K562 (cell line): ENCODE data around the gene RASIP1. TPM values are rescaled to one million over a fixed set of nuclear protein-coding genes. Genes with fewer than 3 reads are reported as not detected.

ENCODE experiments used
- HDAC8 ChIP-seq: fragments of 450-650 bp; IDR thresholded peaks from 2 replicates; pipeline ENCODE4 v1.6.1; 2016; ENCODE audit warnings: mild to moderate bottlenecking, missing genetic modification characterization, moderate library complexity, missing compliant biosample characterization
- MCM7 ChIP-seq, 2 experiments: fragments of 450-650 bp; IDR thresholded peaks; 2 replicates each; pipeline ENCODE4 v1.6.1; 2016 to 2018
- MYC ChIP-seq, 2 experiments: fragments of 250-450 bp in 1 of 2; sonication (Bioruptor Pico) in 1 of 2; IDR thresholded peaks; 2 replicates each; pipeline versions ENCODE4 v1.5.1 to v1.6.1; 2012 to 2021; ENCODE audit warnings: low read depth in 2 of 2, borderline replicate concordance in 1 of 2, improper control_type of control experiment in 1 of 2, low read length in 1 of 2, mild to moderate bottlenecking in 1 of 2, moderate library complexity in 1 of 2
- NELFE ChIP-seq: IDR thresholded peaks from 2 replicates; pipeline ENCODE4 v1.6.1; 2011; ENCODE audit warnings: mild to moderate bottlenecking; ENCODE audit not compliant: insufficient read depth, insufficient read length
- ZNF584 ChIP-seq: fragments of 200-800 bp; sonication (Bioruptor generic); IDR thresholded peaks from 2 replicates; pipeline ENCODE4 v1.6.1; 2016; ENCODE audit warnings: low read depth, mild to moderate bottlenecking, missing genetic modification characterization, missing compliant biosample characterization
- polyA plus RNA-seq, 8 experiments: library from polyadenylated mRNA; depleted of rRNA in 4 of 8; stranded (reverse) in 5 of 8; unstranded in 3 of 8; fragments of >200 nt; fragmentation: Nextera tagmentation in 2 of 8; fragmentation: Illumina TruSeq in 1 of 8; extraction: Ambion mirVana in 2 of 8; extraction: Trizol in 1 of 8; gene quantifications; 2 replicates each; pipeline versions ENCODE4 v1.2.1 to v1.2.3, GENCODE V29; 2011 to 2014; ENCODE audit warnings: inconsistent platforms in 1 of 8, missing spikeins in 1 of 8
- total RNA-seq, 7 experiments: library from RNA; depleted of rRNA in 6 of 7; stranded (reverse); fragments of >200 nt in 6 of 7; fragmentation: Illumina TruSeq in 2 of 7; extraction: Trizol in 2 of 7; gene quantifications; 2 replicates each; pipeline versions ENCODE4 v1.2.1 to v1.2.3, GENCODE V29; 2011 to 2021; ENCODE audit warnings: low replicate concordance in 1 of 7
- TF ChIP-seq, protein P1 (sequence below), 2 experiments: fragments of 200-800 bp in 1 of 2; sonication (Bioruptor generic) in 1 of 2; sonication (generic) in 1 of 2; formaldehyde crosslinking in 1 of 2; IDR thresholded peaks in 1 of 2; conservative IDR thresholded peaks in 1 of 2; 2 replicates each; pipeline versions ENCODE4 v1.5.0 to v1.6.1; 2016 to 2020; ENCODE audit warnings: missing compliant biosample characterization in 1 of 2, missing genetic modification characterization in 1 of 2, missing genetic modification reagents in 1 of 2
- TF ChIP-seq, protein P2 (sequence below), 2 experiments: fragments of 450-650 bp; conservative IDR thresholded peaks; 2 replicates each; pipeline ENCODE4 v1.6.1; 2017; ENCODE audit warnings: mild to moderate bottlenecking in 2 of 2, moderate library complexity in 2 of 2
- TF ChIP-seq, protein P3 (sequence below): sonication (generic); formaldehyde crosslinking; IDR thresholded peaks from 2 replicates; pipeline ENCODE4 v1.8.0; 2022; ENCODE audit warnings: mild to moderate bottlenecking, missing genetic modification reagents

The RASIP1 gene
- total and polyA plus RNA-seq, 9 of the 15 experiments (the other 6 are each of a cell fraction or from before 2014, with no cell fraction given) = 0.20 to 4.7 (median 1.5) TPM

DNA sequence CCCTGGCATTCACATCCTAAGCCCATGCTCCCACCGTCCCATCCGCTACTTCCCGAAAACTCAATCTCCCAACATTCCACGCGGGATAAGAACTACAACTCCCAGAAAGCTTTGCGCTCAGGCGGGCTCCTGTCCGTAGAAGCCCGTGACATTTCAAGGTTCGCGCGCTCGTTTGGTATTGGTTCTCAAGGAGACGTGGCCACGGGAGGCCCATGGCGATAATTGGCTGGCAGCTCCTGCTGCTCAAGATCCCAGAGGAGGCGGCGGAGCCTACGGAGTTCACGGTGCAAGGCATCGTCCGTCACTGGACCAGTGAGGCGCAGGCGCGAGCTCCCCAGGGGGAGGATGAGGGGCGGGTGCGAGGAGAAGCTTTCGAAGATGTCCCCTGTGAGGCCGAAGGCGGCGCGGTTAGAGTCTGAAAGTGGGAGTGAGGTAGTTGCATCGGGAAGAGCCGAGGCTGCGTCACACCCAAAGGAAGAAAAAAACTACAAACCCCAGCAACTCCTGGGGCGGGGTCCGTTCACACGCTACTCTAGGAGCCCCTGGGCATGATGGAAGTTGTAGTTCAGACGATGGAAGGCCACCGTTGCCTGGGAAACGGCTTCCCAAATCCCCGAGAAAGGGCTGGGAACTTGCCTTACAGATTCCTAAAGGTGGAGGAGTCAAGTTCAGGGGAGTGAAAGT is 19.7 kb downstream of the RASIP1 start (continued):
- TF ChIP-seq, protein P1, sequence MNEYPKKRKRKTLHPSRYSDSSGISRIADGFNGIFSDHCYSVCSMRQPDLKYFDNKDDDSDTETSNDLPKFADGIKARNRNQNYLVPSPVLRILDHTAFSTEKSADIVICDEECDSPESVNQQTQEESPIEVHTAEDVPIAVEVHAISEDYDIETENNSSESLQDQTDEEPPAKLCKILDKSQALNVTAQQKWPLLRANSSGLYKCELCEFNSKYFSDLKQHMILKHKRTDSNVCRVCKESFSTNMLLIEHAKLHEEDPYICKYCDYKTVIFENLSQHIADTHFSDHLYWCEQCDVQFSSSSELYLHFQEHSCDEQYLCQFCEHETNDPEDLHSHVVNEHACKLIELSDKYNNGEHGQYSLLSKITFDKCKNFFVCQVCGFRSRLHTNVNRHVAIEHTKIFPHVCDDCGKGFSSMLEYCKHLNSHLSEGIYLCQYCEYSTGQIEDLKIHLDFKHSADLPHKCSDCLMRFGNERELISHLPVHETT (CRISPR knock-in tag; conservative IDR thresholded peaks at IDR 0.05 in 1 of 2, IDR thresholded peaks at IDR 0.05 in 1 of 2) = peak in 1 of 2 experiments; percentile 32; a peak in 1 of 4 replicates
- TF ChIP-seq MYC (IDR thresholded peaks at IDR 0.05; ENCODE audit: low read depth, low read length) = peak; percentile 33
- TF ChIP-seq MYC (CRISPR knock-in tag; IDR thresholded peaks at IDR 0.05; ENCODE audit: borderline replicate concordance, low read depth) = no peak
- no peak for TF ChIP-seq NELFE
- 0 out of 2 replicates have a peak, but pooled peaks have one; percentile 24 for TF ChIP-seq HDAC8 (tag)
- TF ChIP-seq ZNF584 (CRISPR knock-in tag) = peak; percentile 60; the same call in 1 of the 2 replicates
- TF ChIP-seq, protein P2, sequence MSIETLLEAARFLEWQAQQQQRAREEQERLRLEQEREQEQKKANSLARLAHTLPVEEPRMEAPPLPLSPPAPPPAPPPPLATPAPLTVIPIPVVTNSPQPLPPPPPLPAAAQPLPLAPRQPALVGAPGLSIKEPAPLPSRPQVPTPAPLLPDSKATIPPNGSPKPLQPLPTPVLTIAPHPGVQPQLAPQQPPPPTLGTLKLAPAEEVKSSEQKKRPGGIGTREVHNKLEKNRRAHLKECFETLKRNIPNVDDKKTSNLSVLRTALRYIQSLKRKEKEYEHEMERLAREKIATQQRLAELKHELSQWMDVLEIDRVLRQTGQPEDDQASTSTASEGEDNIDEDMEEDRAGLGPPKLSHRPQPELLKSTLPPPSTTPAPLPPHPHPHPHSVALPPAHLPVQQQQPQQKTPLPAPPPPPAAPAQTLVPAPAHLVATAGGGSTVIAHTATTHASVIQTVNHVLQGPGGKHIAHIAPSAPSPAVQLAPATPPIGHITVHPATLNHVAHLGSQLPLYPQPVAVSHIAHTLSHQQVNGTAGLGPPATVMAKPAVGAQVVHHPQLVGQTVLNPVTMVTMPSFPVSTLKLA (conservative IDR thresholded peaks at IDR 0.05) = peak in 1 of 2 experiments; percentile 70; a peak in 2 of 4 replicates
- no peak for TF ChIP-seq MCM7 (IDR thresholded peaks at IDR 0.05)
- TF ChIP-seq, protein P3, sequence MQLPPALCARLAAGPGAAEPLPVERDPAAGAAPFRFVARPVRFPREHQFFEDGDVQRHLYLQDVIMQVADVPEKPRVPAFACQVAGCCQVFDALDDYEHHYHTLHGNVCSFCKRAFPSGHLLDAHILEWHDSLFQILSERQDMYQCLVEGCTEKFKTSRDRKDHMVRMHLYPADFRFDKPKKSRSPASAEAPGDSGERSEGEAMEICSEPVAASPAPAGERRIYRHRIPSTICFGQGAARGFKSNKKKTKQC = peak; percentile 17; the same call in 1 of the 2 replicates
- TF ChIP-seq, all 486 proteins: peak for 108
